GM18519 (cell line): Measurements from ENCODE around the gene NELL2.

Source experiments
- ATAC-seq: cut with Tn5 transposase; IDR thresholded peaks from one replicate; pipeline ENCODE4 v1.9.1; 2021; ENCODE audit warnings: mild to moderate bottlenecking, moderate library complexity; ENCODE audit not compliant: unreplicated experiment, low FRiP score

The NELL2 gene

GRCh38 chr12:44500423-44500822 is 375.7 kb downstream of the NELL2 start:
- no peak for ATAC-seq

DNA sequence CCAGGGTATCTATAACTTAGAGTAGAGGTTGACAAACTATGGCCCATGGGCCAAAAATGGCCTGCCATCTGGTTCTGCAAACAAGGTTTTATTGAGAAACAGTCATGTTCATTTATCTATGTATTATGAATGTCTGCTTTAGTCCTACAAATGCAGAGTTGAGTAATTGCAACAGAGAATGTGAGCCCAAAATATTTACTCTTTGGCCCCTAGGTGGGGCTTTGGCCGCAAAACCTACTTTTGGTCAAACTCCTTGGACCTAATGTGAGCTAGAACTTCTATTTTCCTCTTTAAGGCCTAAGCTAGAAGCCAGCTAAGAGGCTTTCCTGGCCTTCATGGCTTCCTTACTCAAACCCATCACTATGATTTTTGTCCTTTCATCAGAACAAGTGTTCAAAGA is 379.1 kb downstream of the NELL2 start:
- ATAC-seq, result no peak

GRCh38 chr12:44490181-44490580 is 385.9 kb downstream of the NELL2 start:
- ATAC-seq, result no peak

GRCh38 chr12:44488180-44488579 is 387.9 kb downstream of the NELL2 start:
- ATAC-seq, result no peak

- no peak for ATAC-seq
These were observed 391.3 kb downstream of the NELL2 start for GRCh38 chr12:44484862-44485261.

DNA sequence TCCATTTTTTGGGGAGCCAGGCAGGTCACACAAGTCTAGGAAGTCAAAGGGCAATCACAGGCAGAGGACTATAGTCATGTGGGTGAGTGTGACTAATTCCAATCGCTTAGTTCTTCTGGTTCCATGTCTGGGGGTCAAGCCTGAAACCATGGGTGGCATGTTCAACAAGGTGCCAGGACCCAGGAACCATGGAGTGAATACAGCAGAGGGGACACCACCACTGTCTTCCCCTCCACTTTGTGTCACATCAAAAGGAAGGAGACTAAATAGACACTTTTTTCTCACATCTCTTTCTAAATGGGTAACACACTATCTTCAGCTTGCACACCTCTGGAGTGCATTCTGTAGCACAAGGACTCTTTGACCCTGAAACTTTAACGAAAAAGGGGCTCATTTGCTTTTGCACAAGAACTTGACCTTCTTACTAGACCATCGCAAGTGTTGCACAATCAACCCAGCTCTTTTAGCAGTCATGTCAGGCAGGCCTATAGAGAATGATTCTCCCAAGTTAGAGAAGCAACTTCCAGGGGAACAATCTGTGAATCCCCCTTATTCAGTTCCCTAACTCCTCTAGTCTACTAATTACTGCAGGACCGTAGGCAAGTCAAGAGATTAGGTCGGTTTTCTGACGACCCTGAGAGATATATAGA is 398.7 kb downstream of the NELL2 start:
- no peak for ATAC-seq

- no peak for ATAC-seq
These were observed 399.4 kb downstream of the NELL2 start for GRCh38 chr12:44476683-44477082.

GRCh38 chr12:44465139-44465538 is 411.0 kb downstream of the NELL2 start:
- ATAC-seq, result no peak

- no peak for ATAC-seq
These were observed 411.9 kb downstream of the NELL2 start for GRCh38 chr12:44464180-44464579.

DNA sequence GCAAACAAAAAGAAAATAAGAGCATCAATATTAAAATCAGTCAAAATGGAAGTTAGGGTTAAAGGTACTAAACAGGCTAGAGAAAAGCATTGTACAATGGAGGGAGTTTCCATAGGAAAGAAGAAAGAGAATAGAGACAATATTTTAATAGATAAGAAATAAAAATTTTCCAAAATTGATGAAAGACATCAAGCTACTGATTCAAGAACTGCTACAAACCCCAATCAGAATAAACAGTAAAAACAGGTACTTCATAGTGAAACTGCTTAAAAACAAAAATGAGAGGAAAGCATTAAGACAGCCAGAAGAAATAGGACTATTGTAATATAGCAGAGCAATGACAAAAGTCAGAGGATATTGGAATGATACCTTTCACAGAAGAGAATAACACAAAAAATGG is 413.4 kb downstream of the NELL2 start:
- ATAC-seq, result no peak

DNA sequence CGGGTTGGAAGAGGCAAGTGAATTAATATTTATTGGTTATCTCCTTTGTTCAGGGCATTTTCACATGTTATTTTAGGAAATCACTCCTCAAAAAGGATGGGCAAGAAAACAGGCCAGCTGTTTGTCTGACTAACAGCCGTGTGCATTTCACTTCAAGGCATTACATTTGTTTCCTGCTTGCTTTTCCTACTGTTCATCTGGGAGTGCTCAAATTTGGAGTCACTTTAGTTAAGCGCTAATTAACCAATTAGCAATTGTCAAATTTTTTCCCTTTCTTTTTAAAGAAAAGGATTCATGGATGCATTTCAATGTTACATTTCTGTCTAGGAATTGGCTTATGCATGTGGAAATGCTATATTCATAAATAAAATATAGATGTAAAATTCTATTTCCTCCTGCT is 415.9 kb downstream of the NELL2 start:
- ATAC-seq, result no peak

- ATAC-seq, result no peak
These were observed 416.5 kb downstream of the NELL2 start for GRCh38 chr12:44459569-44459968.
